H9 (cell line): Measurements from ENCODE around the gene RIPPLY1. TPM values are rescaled to one million over a fixed set of nuclear protein-coding genes. Genes with fewer than 3 reads are reported as not detected.

Source experiments
- DNase-seq: peaks from one replicate; pipeline ENCODE4 v3.0.0-alpha.2; 2017
- H2AFZ ChIP-seq: one replicate; pipeline ENCODE4 v1.6.1; 2013; ENCODE audit warnings: mild to moderate bottlenecking, low read length, control low read depth, moderate library complexity
- H2AK5ac ChIP-seq: 2 replicates; pipeline ENCODE4 v1.6.1; 2013; ENCODE audit warnings: low read length, control low read depth, mixed read lengths; ENCODE audit not compliant: insufficient read length
- H2BK120ac ChIP-seq: one replicate; pipeline ENCODE4 v1.6.1; 2013; ENCODE audit warnings: low read depth, mild to moderate bottlenecking, low read length, control low read depth, inconsistent platforms; ENCODE audit not compliant: poor library complexity, severe bottlenecking
- H2BK12ac ChIP-seq: 2 replicates; pipeline ENCODE4 v1.6.1; 2013; ENCODE audit warnings: low read length, control low read depth, mixed read lengths, low read depth; ENCODE audit not compliant: insufficient read length
- H2BK15ac ChIP-seq: 2 replicates; pipeline ENCODE4 v1.6.1; 2013; ENCODE audit warnings: low read depth, low read length, control low read depth
- H2BK20ac ChIP-seq: one replicate; pipeline ENCODE4 v1.6.1; 2013; ENCODE audit warnings: low read depth, mild to moderate bottlenecking, low read length, control low read depth, inconsistent platforms; ENCODE audit not compliant: poor library complexity, severe bottlenecking
- H2BK5ac ChIP-seq: 2 replicates; pipeline ENCODE4 v1.6.1; 2013; ENCODE audit warnings: low read length, control low read depth, mixed read lengths; ENCODE audit not compliant: insufficient read length
- H3K14ac ChIP-seq: 2 replicates; pipeline ENCODE4 v1.6.1; 2013; ENCODE audit warnings: low read length, control low read depth; ENCODE audit not compliant: insufficient read depth
- H3K18ac ChIP-seq: 2 replicates; pipeline ENCODE4 v1.6.1; 2013; ENCODE audit warnings: low read depth, mild to moderate bottlenecking, mixed read lengths, low read length, control low read depth; ENCODE audit not compliant: insufficient read length
- H3K23ac ChIP-seq: 2 replicates; pipeline ENCODE4 v1.6.1; 2013; ENCODE audit warnings: low read length, control low read depth, mixed read lengths, low read depth; ENCODE audit not compliant: insufficient read length
- H3K23me2 ChIP-seq: 2 replicates; pipeline ENCODE4 v1.6.1; 2013; ENCODE audit warnings: low read depth, mild to moderate bottlenecking, mixed read lengths, low read length, control low read depth; ENCODE audit not compliant: insufficient read length, poor library complexity, severe bottlenecking
- H3K27ac ChIP-seq: 2 replicates; pipeline ENCODE4 v1.5.1; 2013; ENCODE audit warnings: low read length, control low read depth, mixed read lengths, low read depth; ENCODE audit not compliant: insufficient read length
- H3K27me3 ChIP-seq: 2 replicates; pipeline ENCODE4 v1.6.1; 2013; ENCODE audit warnings: low read length, control low read depth, inconsistent platforms; ENCODE audit not compliant: insufficient read depth
- H3K4ac ChIP-seq: 2 replicates; pipeline ENCODE4 v1.6.1; 2013; ENCODE audit warnings: low read depth, mild to moderate bottlenecking, control low read depth, inconsistent platforms, low read length, moderate library complexity
- H3K4me1 ChIP-seq: 2 replicates; pipeline ENCODE4 v1.6.1; 2013; ENCODE audit warnings: low read length, control low read depth, inconsistent platforms; ENCODE audit not compliant: insufficient read depth
- H3K4me2 ChIP-seq: 2 replicates; pipeline ENCODE4 v1.6.1; 2013; ENCODE audit warnings: low read length, control low read depth, mixed read lengths; ENCODE audit not compliant: insufficient read length, insufficient read depth
- H3K56ac ChIP-seq: 2 replicates; pipeline ENCODE4 v1.6.1; 2013; ENCODE audit warnings: low read depth, mild to moderate bottlenecking, mixed read lengths, low read length, control low read depth; ENCODE audit not compliant: insufficient read length
- H3K79me1 ChIP-seq: 2 replicates; pipeline ENCODE4 v1.6.1; 2013; ENCODE audit warnings: low read depth, mild to moderate bottlenecking, moderate library complexity, low read length, control low read depth, inconsistent platforms; ENCODE audit not compliant: insufficient read depth, poor library complexity, severe bottlenecking
- H3K79me2 ChIP-seq: 2 replicates; pipeline ENCODE4 v1.6.1; 2013; ENCODE audit warnings: low read length, control low read depth, inconsistent platforms; ENCODE audit not compliant: insufficient read depth
- H3K9ac ChIP-seq: 2 replicates; pipeline ENCODE4 v1.6.1; 2013; ENCODE audit warnings: low read length, control low read depth, mixed read lengths; ENCODE audit not compliant: insufficient read length; ENCODE audit errors: extremely low read depth
- H3K9me3 ChIP-seq: one replicate; pipeline ENCODE4 v1.6.1; 2013; ENCODE audit warnings: low read depth, low read length, inconsistent platforms; ENCODE audit not compliant: control insufficient read depth
- H3T11ph ChIP-seq: one replicate; pipeline ENCODE4 v1.6.1; 2013; ENCODE audit warnings: mild to moderate bottlenecking, low read length, control low read depth, inconsistent platforms
- H4K20me1 ChIP-seq: one replicate; pipeline ENCODE4 v1.6.1; 2013; ENCODE audit not compliant: control insufficient read depth, insufficient read length, insufficient read depth
- H4K5ac ChIP-seq: 2 replicates; pipeline ENCODE4 v1.6.1; 2013; ENCODE audit warnings: low read depth, mild to moderate bottlenecking, mixed read lengths, low read length, control low read depth; ENCODE audit not compliant: insufficient read length
- H4K8ac ChIP-seq: replicated peaks from 2 replicates; pipeline ENCODE4 v1.6.1; 2013; ENCODE audit warnings: low read length, control low read depth, mixed read lengths, low read depth; ENCODE audit not compliant: insufficient read length
- H4K91ac ChIP-seq: 2 replicates; pipeline ENCODE4 v1.6.1; 2013; ENCODE audit warnings: low read depth, mild to moderate bottlenecking, moderate library complexity, mixed read lengths, low read length, control low read depth; ENCODE audit not compliant: insufficient read length
- H3K27ac Mint-ChIP-seq, 3 experiments: 2 replicates in 2 of 3; 3 replicates in 1 of 3; pipeline ENCODE4 v1.8.0; 2020 to 2021; ENCODE audit warnings: mixed read lengths in 3 of 3, mild to moderate bottlenecking in 1 of 3, moderate library complexity in 1 of 3
- H3K27me3 Mint-ChIP-seq: 2 replicates; pipeline ENCODE4 v1.8.0; 2021; ENCODE audit warnings: low read depth, mild to moderate bottlenecking, moderate library complexity, mixed read lengths
- H3K36me3 Mint-ChIP-seq, 3 experiments: 2 replicates in 2 of 3; 3 replicates in 1 of 3; pipeline ENCODE4 v1.8.0; 2020 to 2021; ENCODE audit warnings: low read depth in 3 of 3, mixed read lengths in 3 of 3; ENCODE audit not compliant: insufficient read depth in 1 of 3
- H3K4me1 Mint-ChIP-seq, 2 experiments: 2 replicates each; pipeline ENCODE4 v1.8.0; 2020; ENCODE audit warnings: mixed read lengths in 2 of 2
- H3K4me3 Mint-ChIP-seq, 2 experiments: 2 replicates in 1 of 2; 3 replicates in 1 of 2; pipeline ENCODE4 v1.8.0; 2020 to 2021; ENCODE audit warnings: mild to moderate bottlenecking in 2 of 2, mixed read lengths in 2 of 2, moderate library complexity in 1 of 2
- H3K9me3 Mint-ChIP-seq, 2 experiments: 2 replicates in 1 of 2; 3 replicates in 1 of 2; pipeline ENCODE4 v1.8.0; 2020; ENCODE audit warnings: mild to moderate bottlenecking in 2 of 2, mixed read lengths in 2 of 2, moderate library complexity in 1 of 2
- WGBS: extraction: QIAGEN DNeasy Blood & Tissue Kit; methylation state at CpG from one replicate; pipeline ENCODE4 v1.1.7; 2013; ENCODE audit warnings: missing lambda C conversion rate, low lambda C conversion rate, mixed read lengths; ENCODE audit not compliant: insufficient read length; ENCODE audit errors: extremely low coverage; 5-methylcytosine and 5-hydroxymethylcytosine counted together
- total RNA-seq: library from RNA; stranded (reverse); gene quantifications from 2 replicates; pipeline ENCODE4 v1.2.1, GENCODE V29; 2021
- TF ChIP-seq, protein P1 (sequence below): fragments of 200-600 bp; sonication (generic); conservative IDR thresholded peaks from 3 replicates; pipeline ENCODE4 v1.8.0; 2021; ENCODE audit warnings: antibody characterized with exemption, mild to moderate bottlenecking

The RIPPLY1 gene
- total RNA-seq, 1 experiment from 2014 or later = not detected

- Histone ChIP-seq H3K4me1 (no peaks in the 10 kb centered on the region), H2AFZ (no peak overlapping the region), H3K4me2 (no peak overlapping the region), H3K9me3 (no peaks in the 10 kb centered on the region), H3K56ac (no peak overlapping the region), H4K8ac (no peak overlapping the region), H3K79me1 (no peaks in the 10 kb centered on the region), H3K79me2 (no peaks in the 10 kb centered on the region), H2AK5ac (no peak overlapping the region), H2BK5ac (no peak overlapping the region), H3K23me2 (no peaks in the 10 kb centered on the region), H3K9ac (no peak overlapping the region), H4K91ac (no peak overlapping the region), H2BK12ac (no peak overlapping the region), H2BK120ac (no peak overlapping the region), H4K20me1 (no peaks in the 10 kb centered on the region), H3K23ac (no peak overlapping the region), H3K27ac (no peak overlapping the region), H3K27me3 (no peaks in the 10 kb centered on the region), H3K14ac (no peak overlapping the region), H3K18ac (no peak overlapping the region), H4K5ac (no peak overlapping the region), H2BK15ac (no peak overlapping the region), H2BK20ac (no peak overlapping the region), H3K4ac (no peak overlapping the region), H3T11ph (no peak overlapping the region)
- Mint-ChIP-seq H3K9me3 (peaks cover 0 to 49% of the 10 kb centered on the region in 2 experiments; a peak in 2 of 5 replicates), H3K27me3 (peaks cover 2% of the 10 kb centered on the region), H3K36me3 (no peaks in the 10 kb centered on the region; a peak in 1 of 7 replicates), H3K4me1 (peaks cover 0 to 5% of the 10 kb centered on the region in 2 experiments; a peak in 2 of 4 replicates), H3K4me3 (no peak overlapping the region), H3K27ac (no peak overlapping the region)
- no CpG with 5 or more reads among the region's 7 CpGs for WGBS
- TF ChIP-seq, protein P1, sequence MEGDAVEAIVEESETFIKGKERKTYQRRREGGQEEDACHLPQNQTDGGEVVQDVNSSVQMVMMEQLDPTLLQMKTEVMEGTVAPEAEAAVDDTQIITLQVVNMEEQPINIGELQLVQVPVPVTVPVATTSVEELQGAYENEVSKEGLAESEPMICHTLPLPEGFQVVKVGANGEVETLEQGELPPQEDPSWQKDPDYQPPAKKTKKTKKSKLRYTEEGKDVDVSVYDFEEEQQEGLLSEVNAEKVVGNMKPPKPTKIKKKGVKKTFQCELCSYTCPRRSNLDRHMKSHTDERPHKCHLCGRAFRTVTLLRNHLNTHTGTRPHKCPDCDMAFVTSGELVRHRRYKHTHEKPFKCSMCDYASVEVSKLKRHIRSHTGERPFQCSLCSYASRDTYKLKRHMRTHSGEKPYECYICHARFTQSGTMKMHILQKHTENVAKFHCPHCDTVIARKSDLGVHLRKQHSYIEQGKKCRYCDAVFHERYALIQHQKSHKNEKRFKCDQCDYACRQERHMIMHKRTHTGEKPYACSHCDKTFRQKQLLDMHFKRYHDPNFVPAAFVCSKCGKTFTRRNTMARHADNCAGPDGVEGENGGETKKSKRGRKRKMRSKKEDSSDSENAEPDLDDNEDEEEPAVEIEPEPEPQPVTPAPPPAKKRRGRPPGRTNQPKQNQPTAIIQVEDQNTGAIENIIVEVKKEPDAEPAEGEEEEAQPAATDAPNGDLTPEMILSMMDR = no peak
- DNase-seq = no peak
Measured at GRCh38 chrX:106891762-106892460, 11.2 kb downstream of the RIPPLY1 start.
